ENCODE measurements around the gene OBSL1. TPM values are rescaled to one million over a fixed set of nuclear protein-coding genes. Genes with fewer than 3 reads are reported as not detected.

Gene OBSL1
- not detected for total RNA-seq

DNA sequence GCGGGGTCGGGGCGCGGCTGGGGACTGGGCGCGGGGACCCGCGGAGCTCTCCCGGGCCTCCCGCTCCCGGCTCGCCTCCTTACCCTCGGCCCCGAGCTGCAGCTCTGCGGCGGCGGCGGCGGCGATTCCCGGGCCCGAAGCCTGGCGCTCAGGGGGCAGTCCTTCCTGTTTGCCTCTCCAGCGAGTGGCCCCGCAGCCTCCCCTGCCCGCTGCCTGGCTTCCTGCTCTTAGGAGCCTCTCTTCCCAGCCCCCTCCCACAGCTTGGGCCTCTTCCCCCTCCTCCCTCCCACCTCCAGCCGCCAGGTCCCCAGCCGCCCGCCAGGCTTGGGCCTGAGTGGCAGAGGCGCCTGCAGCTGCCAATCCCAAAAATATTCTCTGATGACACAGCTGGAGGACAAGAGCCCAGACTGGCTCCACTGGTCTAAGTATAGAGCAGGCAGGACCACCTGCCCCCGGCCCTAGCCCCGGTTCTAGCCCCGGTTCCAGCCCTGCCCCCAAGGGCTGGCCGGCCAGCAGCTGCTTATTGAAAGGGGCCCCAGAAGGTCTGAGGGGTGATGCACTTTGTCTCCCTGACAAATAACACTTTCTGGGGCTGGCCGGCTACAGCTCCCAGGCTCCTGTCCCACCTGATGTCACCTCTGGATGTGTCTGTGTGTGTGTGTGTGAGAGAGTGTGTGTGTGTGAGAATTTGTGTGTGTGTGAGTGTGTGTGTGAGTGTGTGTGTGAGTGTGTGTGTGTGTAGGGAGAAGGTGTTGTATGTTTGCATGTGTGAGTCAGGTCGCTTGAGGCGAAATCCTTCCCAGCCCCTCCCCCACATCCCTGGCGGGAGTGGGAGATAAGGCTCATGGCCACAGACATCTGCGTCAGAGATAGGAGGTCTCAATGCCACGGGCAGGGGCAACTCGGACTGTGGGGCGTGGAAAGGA lies at the start of gene OBSL1:
Gene OBSL1 (minus strand): TSS at position 229 of the 926 bp plus-strand sequence. CDS start 307 bp downstream, outside the sequence.
- H3K36me3 Mint-ChIP-seq (ENCODE audit: low read depth), result no peaks in the 10 kb centered on the region
- H3K4me3 Mint-ChIP-seq, result no peak within 1 kb of the TSS
- POLR2A ChIA-PET, result interaction anchor here (1.2 kb wide), 1 partner anchor 26 kb away, joined by 3 read pairs; the partner anchor contains the start of gene STK11IP
- CTCF ChIA-PET, result interaction anchor here (1.1 to 1.2 kb wide), 2 partner anchors 12 to 167 kb away, joined by 3 to 6 read pairs; no protein-coding TSS in a partner anchor
- peaks cover 39% of the 10 kb centered on the region for H3K27me3 Mint-ChIP-seq
- H3K27ac Mint-ChIP-seq, result no peak within 1 kb of the TSS
- DNase-seq, result no peak
- no peaks in the 10 kb centered on the region for H3K4me1 Mint-ChIP-seq
- H3K9me3 Mint-ChIP-seq, result no peaks in the 10 kb centered on the region

GRCh38 chr2:219620546-219620945 lies 49.2 kb upstream of the OBSL1 start:
- ChIA-PET POLR2A (interaction anchor here (1.3 kb wide), 1 partner anchor 10 kb away, joined by 3 read pairs; no protein-coding TSS in a partner anchor), CTCF (interaction anchor here (1.4 kb wide), 1 partner anchor 60 kb away, joined by 5 read pairs; no protein-coding TSS in a partner anchor)
- no peak for DNase-seq
- no peak overlapping the region for H3K27ac Mint-ChIP-seq
- H3K27me3 Mint-ChIP-seq, result peaks cover 22% of the 10 kb centered on the region
- H3K4me3 Mint-ChIP-seq, result no peak overlapping the region
- no peaks in the 10 kb centered on the region for H3K9me3 Mint-ChIP-seq
- H3K4me1 Mint-ChIP-seq, result no peaks in the 10 kb centered on the region
- no peaks in the 10 kb centered on the region for H3K36me3 Mint-ChIP-seq (ENCODE audit: low read depth)

GRCh38 chr2:219619235-219619634 lies 47.9 kb upstream of the OBSL1 start:
- ChIA-PET POLR2A (no interaction called here), CTCF (interaction anchor here (1.2 to 1.4 kb wide), 2 partner anchors 13 to 59 kb away, joined by 3 to 5 read pairs; no protein-coding TSS in a partner anchor)
- no peak for DNase-seq
- no peaks in the 10 kb centered on the region for H3K9me3 Mint-ChIP-seq
- H3K27ac Mint-ChIP-seq, result no peak overlapping the region
- H3K4me1 Mint-ChIP-seq, result no peaks in the 10 kb centered on the region
- peaks cover 6% of the 10 kb centered on the region for H3K36me3 Mint-ChIP-seq (ENCODE audit: low read depth)
- peaks cover 13% of the 10 kb centered on the region for H3K27me3 Mint-ChIP-seq
- H3K4me3 Mint-ChIP-seq, result no peak overlapping the region

GRCh38 chr2:219618733-219619122 lies 47.4 kb upstream of the OBSL1 start:
- CTCF ChIA-PET, result no interaction called here
- Mint-ChIP-seq H3K36me3 (ENCODE audit: low read depth) (peaks cover 6% of the 10 kb centered on the region), H3K27ac (no peak overlapping the region), H3K4me3 (no peak overlapping the region), H3K27me3 (peaks cover 9% of the 10 kb centered on the region), H3K9me3 (no peaks in the 10 kb centered on the region), H3K4me1 (no peaks in the 10 kb centered on the region)
- POLR2A ChIA-PET, result no interaction called here
- no peak for DNase-seq

DNA sequence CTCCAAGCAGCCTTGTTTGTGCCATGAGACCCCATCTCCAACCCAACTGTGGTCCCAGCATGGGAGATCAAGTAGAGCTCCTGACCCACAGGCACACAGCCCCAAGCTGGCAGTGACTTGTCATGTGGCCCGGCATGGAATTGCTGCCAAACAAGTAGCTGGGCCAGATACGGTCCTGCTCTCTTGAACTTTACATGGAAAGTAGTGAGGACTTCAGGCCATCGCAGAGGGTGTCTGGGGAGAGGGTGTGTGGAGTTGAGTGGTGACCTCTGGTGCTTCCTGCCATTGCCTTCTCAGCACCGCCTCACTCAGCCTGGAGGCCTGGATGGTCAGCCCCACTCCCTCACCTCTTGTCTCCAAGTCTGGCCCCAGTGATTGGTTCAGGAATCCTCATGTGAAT lies 45.2 kb upstream of the OBSL1 start:
- CTCF ChIA-PET, result no interaction called here
- no peak for DNase-seq
- Mint-ChIP-seq H3K9me3 (no peaks in the 10 kb centered on the region), H3K27me3 (no peaks in the 10 kb centered on the region), H3K36me3 (ENCODE audit: low read depth) (peaks cover 6% of the 10 kb centered on the region), H3K4me1 (peaks cover 8% of the 10 kb centered on the region), H3K27ac (no peak overlapping the region), H3K4me3 (no peak overlapping the region)
- POLR2A ChIA-PET, result no interaction called here

- Mint-ChIP-seq H3K4me1 (peaks cover 8% of the 10 kb centered on the region), H3K4me3 (no peak overlapping the region), H3K27me3 (no peaks in the 10 kb centered on the region), H3K27ac (no peak overlapping the region), H3K36me3 (ENCODE audit: low read depth) (peaks cover 6% of the 10 kb centered on the region), H3K9me3 (no peaks in the 10 kb centered on the region)
- CTCF ChIA-PET, result interaction anchor here (0.8 kb wide), 1 partner anchor 27 kb away, joined by 5 read pairs; no protein-coding TSS in a partner anchor
- POLR2A ChIA-PET, result no interaction called here
- DNase-seq, result no peak
Observed at GRCh38 chr2:219615894-219616293, 44.6 kb upstream of the OBSL1 start.

DNA sequence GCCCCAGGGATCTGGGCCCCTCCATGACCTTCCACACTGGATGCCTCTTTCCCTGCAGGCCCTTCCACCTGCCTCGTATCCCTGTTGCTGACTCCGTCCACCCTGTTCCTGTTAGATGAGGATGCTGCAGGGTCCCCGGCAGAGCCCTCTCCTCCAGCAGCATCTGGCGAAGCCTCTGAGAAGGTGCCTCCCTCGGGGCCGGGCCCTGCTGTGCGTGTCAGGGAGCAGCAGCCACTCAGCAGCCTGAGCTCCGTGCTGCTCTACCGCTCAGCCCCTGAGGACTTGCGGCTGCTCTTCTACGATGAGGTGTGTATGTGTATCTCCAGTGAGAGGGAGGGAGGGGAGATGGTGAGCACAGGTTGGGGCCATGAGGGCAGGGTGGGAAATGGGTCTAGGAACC lies 43.7 kb upstream of the OBSL1 start:
- no peak overlapping the region for H3K4me3 Mint-ChIP-seq
- ChIA-PET CTCF (no interaction called here), POLR2A (no interaction called here)
- no peaks in the 10 kb centered on the region for H3K9me3 Mint-ChIP-seq
- H3K27me3 Mint-ChIP-seq, result no peaks in the 10 kb centered on the region
- no peak overlapping the region for H3K27ac Mint-ChIP-seq
- peaks cover 6% of the 10 kb centered on the region for H3K36me3 Mint-ChIP-seq (ENCODE audit: low read depth)
- peaks cover 8% of the 10 kb centered on the region for H3K4me1 Mint-ChIP-seq
- DNase-seq, result no peak

DNA sequence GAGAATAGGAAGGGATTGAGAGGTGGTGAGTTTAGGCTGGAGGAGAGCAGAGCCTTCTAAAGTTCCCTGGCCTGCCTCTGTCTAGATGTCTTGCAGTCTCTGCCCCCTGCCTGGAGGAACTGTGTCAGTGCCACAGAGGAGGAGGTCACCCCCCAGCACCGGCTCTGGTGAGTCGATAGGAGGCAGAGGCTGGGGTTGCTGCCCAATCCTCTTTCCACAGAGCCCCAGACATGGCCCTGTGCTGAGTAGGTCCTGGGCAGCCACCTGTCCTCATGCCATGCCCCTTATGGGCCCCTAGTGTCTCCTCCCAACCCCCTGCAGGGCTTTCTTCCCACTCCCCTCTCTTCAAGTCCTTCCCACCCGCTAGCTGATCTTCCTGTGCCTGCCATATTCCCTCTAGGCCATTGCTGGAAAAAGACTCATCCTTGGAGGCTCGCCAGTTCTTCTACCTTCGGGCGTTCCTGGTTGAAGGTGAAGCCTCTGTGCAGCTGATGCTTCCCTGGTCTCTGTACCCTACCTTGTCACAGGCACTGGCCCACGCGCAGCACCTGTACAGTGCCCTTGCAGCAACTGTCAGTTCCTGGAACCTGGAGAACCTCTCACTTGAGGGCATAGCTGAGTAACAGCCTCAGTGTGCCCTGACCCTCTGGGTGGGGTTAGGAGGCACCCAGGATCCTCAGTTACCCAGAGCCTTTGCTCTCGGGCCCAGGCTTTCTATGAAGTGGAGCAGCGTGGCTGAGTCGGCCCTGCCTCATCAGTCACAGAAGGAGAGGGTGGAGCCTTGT lies 42.9 kb upstream of the OBSL1 start:
- peaks cover 6% of the 10 kb centered on the region for H3K36me3 Mint-ChIP-seq (ENCODE audit: low read depth)
- ChIA-PET POLR2A (no interaction called here), CTCF (no interaction called here)
- H3K9me3 Mint-ChIP-seq, result no peaks in the 10 kb centered on the region
- H3K4me3 Mint-ChIP-seq, result no peak overlapping the region
- no peaks in the 10 kb centered on the region for H3K27me3 Mint-ChIP-seq
- H3K4me1 Mint-ChIP-seq, result peaks cover 8% of the 10 kb centered on the region
- DNase-seq, result no peak
- H3K27ac Mint-ChIP-seq, result no peak overlapping the region

GRCh38 chr2:219613461-219614070 lies 42.2 kb upstream of the OBSL1 start:
- no peak overlapping the region for H3K27ac Mint-ChIP-seq
- peaks cover 8% of the 10 kb centered on the region for H3K4me1 Mint-ChIP-seq
- H3K27me3 Mint-ChIP-seq, result no peaks in the 10 kb centered on the region
- CTCF ChIA-PET, result no interaction called here
- DNase-seq, result no peak
- H3K36me3 Mint-ChIP-seq (ENCODE audit: low read depth), result peaks cover 6% of the 10 kb centered on the region
- no peaks in the 10 kb centered on the region for H3K9me3 Mint-ChIP-seq
- no peak overlapping the region for H3K4me3 Mint-ChIP-seq
- POLR2A ChIA-PET, result no interaction called here

DNA sequence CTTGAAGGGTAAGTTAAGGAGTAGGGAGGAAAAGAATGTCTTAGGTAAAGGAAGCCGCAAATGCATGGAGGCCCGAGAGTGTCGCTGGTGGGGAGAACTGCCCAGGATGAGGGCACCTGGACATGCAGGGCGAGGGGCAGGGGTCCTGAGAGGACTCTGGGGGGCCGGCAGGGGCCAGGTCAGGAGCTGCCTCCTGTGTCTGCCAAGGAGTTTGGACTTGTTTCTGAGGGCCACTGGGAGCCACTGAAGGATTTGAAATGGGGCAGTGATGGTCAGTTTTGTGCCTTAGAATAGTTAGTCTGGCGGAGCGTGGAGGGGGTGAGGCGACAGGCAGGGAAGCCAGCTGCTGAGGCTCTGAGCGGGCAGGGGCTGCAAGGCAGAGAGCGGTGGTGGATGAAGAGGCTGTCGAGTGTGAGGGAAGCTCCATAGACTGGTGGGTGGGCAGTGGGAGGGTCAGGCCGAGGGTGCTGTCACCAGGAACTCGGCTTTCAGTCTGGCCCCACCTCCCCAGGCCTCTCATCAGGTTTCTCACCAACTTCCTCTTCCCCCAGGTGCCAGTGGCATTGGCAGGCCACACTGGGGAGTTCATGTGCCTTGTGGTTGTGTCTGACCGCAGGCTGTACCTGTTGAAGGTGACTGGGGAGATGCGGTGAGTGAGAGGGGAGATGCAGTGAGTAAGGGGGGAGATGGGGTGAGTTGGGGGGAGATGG lies 41.4 kb upstream of the OBSL1 start:
- no peaks in the 10 kb centered on the region for H3K9me3 Mint-ChIP-seq
- ChIA-PET POLR2A (interaction anchor here (0.5 to 1.3 kb wide), 2 partner anchors 15 kb away, joined by 3 read pairs; partner anchors contain the start of gene STK11IP), CTCF (no interaction called here)
- H3K4me3 Mint-ChIP-seq, result no peak overlapping the region
- H3K27me3 Mint-ChIP-seq, result no peaks in the 10 kb centered on the region
- no peak overlapping the region for H3K27ac Mint-ChIP-seq
- H3K4me1 Mint-ChIP-seq, result peaks cover 8% of the 10 kb centered on the region
- peaks cover 6% of the 10 kb centered on the region for H3K36me3 Mint-ChIP-seq (ENCODE audit: low read depth)
- DNase-seq, result no peak

DNA sequence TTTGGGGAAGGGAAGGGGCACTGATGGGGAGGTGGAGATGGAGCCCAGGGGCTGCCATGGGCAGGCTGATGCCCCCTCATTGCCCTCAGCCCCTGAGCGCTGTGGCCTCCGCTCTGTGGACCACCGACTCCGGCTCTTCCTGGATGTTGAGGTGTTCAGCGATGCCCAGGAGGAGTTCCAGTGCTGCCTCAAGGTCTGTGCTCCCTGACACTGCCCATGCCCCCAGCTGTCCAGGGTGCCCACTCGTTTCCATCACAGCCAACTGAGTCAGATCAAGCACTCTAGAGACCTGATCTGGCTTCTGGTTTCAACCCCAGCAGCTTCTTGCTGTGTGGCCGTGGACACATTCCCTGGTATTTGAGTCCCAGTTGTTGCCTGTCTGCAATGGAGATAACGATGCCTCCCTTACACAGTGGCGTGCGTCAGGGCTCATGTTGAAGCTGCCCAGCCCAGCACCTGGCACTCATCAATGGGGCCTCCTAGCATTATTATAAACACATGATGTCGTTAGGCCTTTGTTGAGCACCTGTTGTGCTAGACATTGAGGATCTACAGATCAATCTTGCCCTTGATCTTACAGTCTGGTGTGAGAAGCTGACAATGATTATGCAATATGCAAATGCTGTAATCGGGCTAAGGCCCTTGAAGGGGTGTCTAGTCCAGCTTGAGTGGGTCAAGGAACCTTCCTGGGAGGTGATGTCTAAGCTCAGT lies 40.7 kb upstream of the OBSL1 start:
- Mint-ChIP-seq H3K27ac (no peak overlapping the region), H3K27me3 (no peaks in the 10 kb centered on the region), H3K36me3 (ENCODE audit: low read depth) (peaks cover 8% of the 10 kb centered on the region), H3K4me1 (peaks cover 8% of the 10 kb centered on the region), H3K4me3 (no peak overlapping the region), H3K9me3 (no peaks in the 10 kb centered on the region)
- ChIA-PET POLR2A (interaction anchor here (1.3 kb wide), 1 partner anchor 15 kb away, joined by 3 read pairs; the partner anchor contains the start of gene STK11IP), CTCF (no interaction called here)
- no peak for DNase-seq

GRCh38 chr2:219611306-219611705 lies 40.0 kb upstream of the OBSL1 start:
- no peak overlapping the region for H3K27ac Mint-ChIP-seq
- no peaks in the 10 kb centered on the region for H3K27me3 Mint-ChIP-seq
- no peak overlapping the region for H3K4me3 Mint-ChIP-seq
- ChIA-PET CTCF (no interaction called here), POLR2A (interaction anchor here (1.3 kb wide), 1 partner anchor 14 kb away, joined by 3 read pairs; the partner anchor contains the start of gene STK11IP)
- H3K4me1 Mint-ChIP-seq, result peaks cover 8% of the 10 kb centered on the region
- H3K36me3 Mint-ChIP-seq (ENCODE audit: low read depth), result peaks cover 10% of the 10 kb centered on the region
- no peaks in the 10 kb centered on the region for H3K9me3 Mint-ChIP-seq
- DNase-seq, result no peak
